Lung (tissue), 12 donors: ENCODE data around the gene ZFYVE19. TPM values are rescaled to one million over a fixed set of nuclear protein-coding genes. Genes with fewer than 3 reads are reported as not detected.

Source experiments
- ATAC-seq: fragments of 200-7000 bp; cut with Tn5 transposase; one replicate; pipeline ENCODE4 v1.9.1; 2020; ENCODE audit warnings: moderate number of reproducible peaks; ENCODE audit not compliant: insufficient read depth, low FRiP score
- DNase-seq, 3 donors: peaks; one replicate each; pipeline ENCODE4 v3.0.0-alpha.2; 2013 to 2017
- H3K27ac ChIP-seq, 2 donors: one replicate each; pipeline ENCODE4 v1.5.1; 2013; ENCODE audit warnings: mild to moderate bottlenecking in 2 of 2, moderate library complexity in 2 of 2, control low read depth in 1 of 2, inconsistent platforms in 1 of 2, low read depth in 1 of 2, low read length in 1 of 2
- H3K27me3 ChIP-seq, 3 donors: one replicate each; pipeline ENCODE4 v1.5.1; 2013; ENCODE audit warnings: low read length in 2 of 3; ENCODE audit not compliant: control insufficient read depth in 3 of 3, insufficient read depth in 3 of 3
- H3K36me3 ChIP-seq, 4 donors: one replicate each; pipeline ENCODE4 v1.5.1; 2013; ENCODE audit warnings: low read length in 4 of 4, mild to moderate bottlenecking in 1 of 4, moderate library complexity in 1 of 4; ENCODE audit not compliant: control insufficient read depth in 4 of 4, insufficient read depth in 4 of 4
- H3K4me1 ChIP-seq, 5 donors: one replicate each; pipeline ENCODE4 v1.5.1; 2013; ENCODE audit warnings: low read length in 5 of 5, mild to moderate bottlenecking in 2 of 5, moderate library complexity in 1 of 5; ENCODE audit not compliant: control insufficient read depth in 5 of 5, insufficient read depth in 5 of 5
- H3K4me3 ChIP-seq: one replicate; pipeline ENCODE4 v1.5.1; 2013; ENCODE audit warnings: mild to moderate bottlenecking, control low read depth, moderate library complexity
- H3K9ac ChIP-seq, 2 donors: one replicate each; pipeline ENCODE4 v1.5.1; 2013; ENCODE audit warnings: low read length in 2 of 2, control low read depth in 1 of 2; ENCODE audit not compliant: insufficient read depth in 1 of 2
- H3K9me3 ChIP-seq, 4 donors: one replicate each; pipeline ENCODE4 v1.5.1; 2013; ENCODE audit warnings: low read length in 3 of 4, mild to moderate bottlenecking in 1 of 4, moderate library complexity in 1 of 4; ENCODE audit not compliant: control insufficient read depth in 4 of 4, insufficient read depth in 3 of 4
- CTCF ChIP-seq: IDR thresholded peaks from 2 replicates; pipeline ENCODE4 v1.5.1; 2012; ENCODE audit warnings: mild to moderate bottlenecking; ENCODE audit errors: control extremely low read depth, extremely low read depth
- WGBS, 2 donors: extraction: QIAGEN DNeasy Blood & Tissue Kit; methylation state at CpG; one replicate each; pipeline ENCODE4 v1.1.7; 2013; 5-methylcytosine and 5-hydroxymethylcytosine counted together
- polyA plus RNA-seq, 2 donors: library from polyadenylated mRNA; stranded (reverse); fragments of 200-250 nt; gene quantifications; one replicate each; pipeline ENCODE4 v1.2.1, GENCODE V29; 2013
- total RNA-seq, 2 donors: library from RNA; depleted of rRNA in 1 of 2; stranded (reverse); fragments of >200 nt in 1 of 2; gene quantifications; one replicate each; pipeline ENCODE4 v1.2.1, GENCODE V29; 2014 to 2021
- donor health status: control.
- donor health status: control.
- donor health status: Bipolar disorder and iron deficiency.
- donor health status: healthy.
- donor health status: DM: yes; HTN: yes; CAD: no.

Gene ZFYVE19
- total and polyA plus RNA-seq, 4 donors: 17.3 to 25.0 (median 21.2) TPM

- Histone ChIP-seq H3K27ac (peak overlapping the region in 1 of 2 donors; percentile 46), H3K9me3 (no peaks in the 10 kb centered on the region), H3K36me3 (peaks cover 0 to 2% (median 0%) of the 10 kb centered on the region in 4 donors), H3K4me1 (peaks cover 6 to 23% (median 11%) of the 10 kb centered on the region in 5 donors), H3K4me3 (no peak overlapping the region), H3K9ac (no peak overlapping the region), H3K27me3 (no peaks in the 10 kb centered on the region)
- WGBS, 2 donors: 86 to 88% methylated on average over 3 of the region's 3 CpGs
- DNase-seq (no peak), ATAC-seq (no peak)
- no peak for TF ChIP-seq CTCF
These were observed 21.7 kb upstream of the ZFYVE19 start for GRCh38 chr15:40785164-40785563.

GRCh38 chr15:40785814-40786213, 21.1 kb upstream of the ZFYVE19 start:
- Histone ChIP-seq H3K27me3 (no peaks in the 10 kb centered on the region), H3K4me1 (peaks cover 6 to 23% (median 11%) of the 10 kb centered on the region in 5 donors), H3K27ac (peak overlapping the region in 1 of 2 donors; percentile 46), H3K9me3 (no peaks in the 10 kb centered on the region), H3K4me3 (no peak overlapping the region), H3K9ac (no peak overlapping the region), H3K36me3 (peaks cover 0 to 4% (median 0%) of the 10 kb centered on the region in 4 donors)
- no peak for TF ChIP-seq CTCF
- WGBS, 2 donors: 63 to 82% methylated on average over 2 of the region's 2 CpGs
- ATAC-seq (no peak), DNase-seq (peak in 2 of 3 donors; percentile 35 to 55)

GRCh38 chr15:40787344-40787841, 19.5 kb upstream of the ZFYVE19 start:
- peaks cover 0 to 5% (median 0%) of the 10 kb centered on the region in 4 donors for H3K36me3 ChIP-seq
- H3K4me1 ChIP-seq: peaks cover 6 to 23% (median 11%) of the 10 kb centered on the region in 5 donors
- no peak for TF ChIP-seq CTCF
- no peak overlapping the region for H3K4me3 ChIP-seq
- ATAC-seq (peak; percentile 43), DNase-seq (peak; percentile 69 to 81 (median 76))
- peak overlapping the region in 1 of 2 donors; percentile 49 for H3K27ac ChIP-seq
- WGBS, 2 donors: 9 to 14% methylated on average over 4 of the region's 4 CpGs
- no peaks in the 10 kb centered on the region for H3K27me3 ChIP-seq
- H3K9me3 ChIP-seq: no peaks in the 10 kb centered on the region
- no peak overlapping the region for H3K9ac ChIP-seq

GRCh38 chr15:40787991-40788390, 18.9 kb upstream of the ZFYVE19 start:
- peaks cover 0 to 8% (median 0%) of the 10 kb centered on the region in 4 donors for H3K36me3 ChIP-seq
- peak in 1 of 3 donors; percentile 22 for DNase-seq
- no peak overlapping the region for H3K4me3 ChIP-seq
- H3K4me1 ChIP-seq: peaks cover 6 to 23% (median 11%) of the 10 kb centered on the region in 5 donors
- H3K9me3 ChIP-seq: no peaks in the 10 kb centered on the region
- H3K9ac ChIP-seq: peak overlapping the region in 1 of 2 donors; percentile 60
- 69% methylated on average over 6 of the region's 6 CpGs for WGBS, 2 donors
- no peak for TF ChIP-seq CTCF
- no peak for ATAC-seq
- H3K27ac ChIP-seq: peak overlapping the region in 1 of 2 donors; percentile 75
- no peaks in the 10 kb centered on the region for H3K27me3 ChIP-seq
